Measurements from ENCODE around the gene MYRIP. TPM values are rescaled to one million over a fixed set of nuclear protein-coding genes. Genes with fewer than 3 reads are reported as not detected.

Gene MYRIP
- total and polyA plus RNA-seq, 2 of the 4 experiments (the other 2 are of a cell fraction), result not detected

GRCh38 chr3:40189118-40189517, 379.7 kb downstream of the MYRIP start:
- Histone ChIP-seq H3K14ac (replicated peaks; ENCODE audit: low read depth, low read length) (no peak overlapping the region), H4K20me1 (ENCODE audit: insufficient read depth, low read length) (no peaks in the 10 kb centered on the region), H4K91ac (ENCODE audit: insufficient read depth, low read depth, low read length) (no peak overlapping the region), H2BK5ac (ENCODE audit: low read depth, low read length, poor library complexity, severe bottlenecking) (no peak overlapping the region), H3K79me1 (ENCODE audit: low read depth in 1 of 2, low read length in 2 of 2) (no peaks in the 10 kb centered on the region), H3K4me1 (ENCODE audit: control insufficient read depth, insufficient read depth, low read length) (no peaks in the 10 kb centered on the region), H4K5ac (ENCODE audit: low read depth, low read length) (no peak overlapping the region), H3K27me3 (ENCODE audit: control insufficient read depth, insufficient read depth, low read length) (no peaks in the 10 kb centered on the region), H3K4ac (ENCODE audit: low read depth, low read length) (no peak overlapping the region), H4K8ac (ENCODE audit: low read depth in 2 of 2, low read length in 2 of 2) (no peak overlapping the region), H2BK20ac (ENCODE audit: low read depth, low read length) (no peak overlapping the region), H3K18ac (ENCODE audit: low read depth, low read length) (no peak overlapping the region), H3K36me3 (ENCODE audit: control insufficient read depth, insufficient read depth, low read length) (no peaks in the 10 kb centered on the region), H2BK120ac (ENCODE audit: low read depth, low read length) (no peak overlapping the region), H3K4me2 (ENCODE audit: low read depth, low read length) (no peak overlapping the region), H3K9me3 (ENCODE audit: control insufficient read depth, insufficient read depth, low read length) (no peaks in the 10 kb centered on the region), H3K27ac (ENCODE audit: insufficient read depth, low read length) (no peak overlapping the region), H3K9ac (ENCODE audit: low read depth, low read length) (no peak overlapping the region), H2AFZ (replicated peaks; ENCODE audit: low read length, poor library complexity) (no peak overlapping the region), H2BK15ac (ENCODE audit: low read depth, low read length) (no peak overlapping the region), H3K4me3 (ENCODE audit: insufficient read depth, low read depth, low read length) (no peak overlapping the region), H2AK5ac (ENCODE audit: low read depth, low read length) (no peak overlapping the region), H2AK9ac (replicated peaks; ENCODE audit: low read depth, low read length, poor library complexity) (no peak overlapping the region), H3K56ac (ENCODE audit: extremely low read depth, insufficient read depth, low read length) (no peak overlapping the region), H3K23ac (ENCODE audit: low read depth, low read length) (no peak overlapping the region), H3K9me1 (ENCODE audit: insufficient read depth, low read length) (no peaks in the 10 kb centered on the region)
- dilution Hi-C loops (cut with HindIII; ENCODE audit: low sequenced_read_pairs, unreplicated experiment), result no loop called here
- TF ChIP-seq CHD1 (IDR thresholded peaks at IDR 0.05; ENCODE audit: low read depth, low read length), result no peak
- TF ChIP-seq CEBPB (IDR thresholded peaks at IDR 0.05; ENCODE audit: low read depth, low read length), result no peak
- TF ChIP-seq SMC3 (IDR thresholded peaks at IDR 0.05; ENCODE audit: low read depth, low read length), result no peak
- no peak for TF ChIP-seq USF2 (IDR thresholded peaks at IDR 0.05; ENCODE audit: low read depth, low read length)
- no peak for TF ChIP-seq FOS (IDR thresholded peaks at IDR 0.05; ENCODE audit: low read depth, low read length)
- no peak for TF ChIP-seq BHLHE40 (IDR thresholded peaks at IDR 0.05; ENCODE audit: low read depth, low read length)
- no peak for TF ChIP-seq RFX5 (IDR thresholded peaks at IDR 0.05; ENCODE audit: low read depth, low read length)
- TF ChIP-seq RAD21 (IDR thresholded peaks at IDR 0.05; ENCODE audit: low read length), result no peak
- no peak for TF ChIP-seq MXI1 (IDR thresholded peaks at IDR 0.05; ENCODE audit: borderline replicate concordance, low read depth, low read length)
- TF ChIP-seq ELK1 (IDR thresholded peaks at IDR 0.05; ENCODE audit: borderline replicate concordance, low read depth, low read length), result no peak
- no TSS peak for BruUV-seq (replicated peaks)
- ATAC-seq (ENCODE audit: low read depth) (no peak), DNase-seq (no peak)
- ChIA-PET POLR2A (ENCODE audit: unreplicated experiment) (interaction anchor here (0.5 kb wide), 1 partner anchor 780 kb away, joined by 6 read pairs; no protein-coding TSS in a partner anchor), CTCF (no interaction called here)
- WGBS, 2 experiments (ENCODE audit: extremely low coverage in 2 of 2, insufficient read length in 1 of 2), result 20% methylated on average over 1 of the region's 3 CpGs; no CpG with 5 or more reads in 1 of the 2 experiments
- intact Hi-C loops (cut with micrococcal nuclease), result no loop called here
- in situ Hi-C loops (cut with MboI; ENCODE audit: low sequenced_read_pairs), result no loop called here
